HepG2 (cell line): Measurements from ENCODE around the gene DCST2. TPM values are rescaled to one million over a fixed set of nuclear protein-coding genes. Genes with fewer than 3 reads are reported as not detected.

ENCODE experiments used
- ATAD3A ChIP-seq: sonication (generic); formaldehyde crosslinking; IDR thresholded peaks from 2 replicates; pipeline ENCODE4 v1.4.0; 2020; ENCODE audit warnings: missing genetic modification reagents
- GABPB1 ChIP-seq: IDR thresholded peaks from 2 replicates; pipeline ENCODE4 v1.6.1; 2016; ENCODE audit warnings: mild to moderate bottlenecking, missing genetic modification reagents, moderate library complexity, missing compliant biosample characterization
- PHF8 ChIP-seq: sonication (generic); formaldehyde crosslinking; IDR thresholded peaks from 2 replicates; pipeline ENCODE4 v1.5.0; 2020; ENCODE audit warnings: missing genetic modification reagents
- SP1 ChIP-seq, 2 experiments: fragments of 450-650 bp in 1 of 2; sonication (generic) in 1 of 2; formaldehyde crosslinking in 1 of 2; IDR thresholded peaks; 2 replicates each; pipeline versions ENCODE4 v1.4.0 to v1.6.1; 2016 to 2020; ENCODE audit warnings: missing genetic modification reagents in 1 of 2
- SP2 ChIP-seq: sonication (generic); formaldehyde crosslinking; IDR thresholded peaks from 2 replicates; pipeline ENCODE4 v1.5.1; 2020; ENCODE audit warnings: mild to moderate bottlenecking, missing genetic modification reagents
- TRIM24 ChIP-seq: sonication (generic); formaldehyde crosslinking; IDR thresholded peaks from 2 replicates; pipeline ENCODE4 v1.8.0; 2022; ENCODE audit warnings: mild to moderate bottlenecking, missing genetic modification reagents
- ZBTB7B ChIP-seq: sonication (generic); formaldehyde crosslinking; IDR thresholded peaks from 2 replicates; pipeline ENCODE4 v1.4.0; 2020; ENCODE audit warnings: missing genetic modification reagents
- polyA plus RNA-seq, 8 experiments: library from polyadenylated mRNA; depleted of rRNA in 3 of 8; stranded (reverse) in 7 of 8; unstranded in 1 of 8; fragments of >200 nt; fragmentation: Illumina TruSeq in 4 of 8; extraction: Trizol in 4 of 8; gene quantifications; 2 replicates each; pipeline versions ENCODE4 v1.2.1 to v1.2.3, GENCODE V29; 2011 to 2016; ENCODE audit warnings: low read depth in 4 of 8, missing spikeins in 1 of 8, mixed read lengths in 1 of 8; ENCODE audit not compliant: insufficient read depth in 1 of 8
- total RNA-seq, 5 experiments: library from RNA; depleted of rRNA; stranded (reverse); fragments of >200 nt; fragmentation: Illumina TruSeq; extraction: Trizol; gene quantifications; 2 replicates each; pipeline ENCODE4 v1.2.3, GENCODE V29; 2016; ENCODE audit warnings: low read depth in 1 of 5
- TF ChIP-seq, protein P1 (sequence below): IDR thresholded peaks from 2 replicates; pipeline ENCODE4 v1.6.1; 2012; ENCODE audit warnings: low read length, improper control_type of control experiment
- TF ChIP-seq, protein P2 (sequence below): sonication (generic); formaldehyde crosslinking; IDR thresholded peaks from 2 replicates; pipeline ENCODE4 v1.5.1; 2020; ENCODE audit warnings: missing genetic modification reagents, mild to moderate bottlenecking, borderline replicate concordance
- TF ChIP-seq, protein P3 (sequence below): sonication (generic); formaldehyde crosslinking; IDR thresholded peaks from 2 replicates; pipeline ENCODE4; 2020; ENCODE audit warnings: missing genetic modification reagents, mild to moderate bottlenecking, borderline replicate concordance
- TF ChIP-seq, protein P4 (sequence below): sonication (generic); formaldehyde crosslinking; IDR thresholded peaks from 2 replicates; pipeline ENCODE4 v1.4.0; 2020; ENCODE audit warnings: missing genetic modification reagents, borderline replicate concordance
- TF ChIP-seq, protein P5 (sequence below): sonication (generic); formaldehyde crosslinking; IDR thresholded peaks from 2 replicates; pipeline ENCODE4 v1.4.0; 2020; ENCODE audit warnings: missing genetic modification reagents
- TF ChIP-seq, protein P6 (sequence below): sonication (generic); formaldehyde crosslinking; IDR thresholded peaks from 2 replicates; pipeline ENCODE4 v1.8.1; 2023; ENCODE audit warnings: mild to moderate bottlenecking, moderate library complexity, missing genetic modification reagents
- TF ChIP-seq, protein P7 (sequence below): sonication (generic); formaldehyde crosslinking; conservative IDR thresholded peaks from 2 replicates; pipeline ENCODE4 v1.4.0; 2020; ENCODE audit warnings: missing genetic modification reagents

DCST2 gene
- total and polyA plus RNA-seq, 2 of the 13 experiments (the other 11 are each of a cell fraction or from before 2014, with no cell fraction given): 0.74 TPM; not detected in 1

DNA sequence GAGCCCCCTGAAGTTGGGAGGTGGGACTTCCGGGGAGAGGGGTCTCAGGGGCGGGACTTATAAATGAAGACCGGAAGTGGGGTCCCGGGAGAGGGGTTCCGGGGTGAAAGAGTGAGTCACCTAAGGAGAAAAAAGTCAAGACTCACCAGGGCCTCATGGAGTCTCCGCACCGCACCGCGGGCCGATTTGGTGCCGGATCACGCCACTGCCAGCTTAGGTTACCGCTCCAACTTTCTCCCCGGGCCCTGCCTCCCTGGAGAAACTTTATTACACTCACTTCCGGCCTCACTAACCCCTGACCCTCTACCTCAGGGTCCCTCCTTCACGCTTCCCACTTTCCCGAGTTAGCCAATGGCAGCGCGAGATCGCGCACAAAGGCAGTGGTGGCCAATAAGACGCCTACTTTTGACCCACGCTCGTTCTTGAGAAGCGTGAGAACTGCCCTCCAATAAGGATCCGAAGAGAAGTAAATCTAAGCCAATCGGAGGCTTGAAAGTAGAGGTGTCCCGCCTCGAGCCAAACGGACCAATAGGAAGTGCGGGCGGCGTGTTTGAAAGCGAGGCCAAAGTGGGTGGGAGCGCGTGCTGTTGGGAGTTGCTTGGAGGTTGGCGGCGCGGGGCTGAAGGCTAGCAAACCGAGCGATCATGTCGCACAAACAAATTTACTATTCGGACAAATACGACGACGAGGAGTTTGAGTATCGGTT is 59.3 kb downstream of the DCST2 start, which contains the start of gene CKS1B (continued):
- TF ChIP-seq, protein P1, sequence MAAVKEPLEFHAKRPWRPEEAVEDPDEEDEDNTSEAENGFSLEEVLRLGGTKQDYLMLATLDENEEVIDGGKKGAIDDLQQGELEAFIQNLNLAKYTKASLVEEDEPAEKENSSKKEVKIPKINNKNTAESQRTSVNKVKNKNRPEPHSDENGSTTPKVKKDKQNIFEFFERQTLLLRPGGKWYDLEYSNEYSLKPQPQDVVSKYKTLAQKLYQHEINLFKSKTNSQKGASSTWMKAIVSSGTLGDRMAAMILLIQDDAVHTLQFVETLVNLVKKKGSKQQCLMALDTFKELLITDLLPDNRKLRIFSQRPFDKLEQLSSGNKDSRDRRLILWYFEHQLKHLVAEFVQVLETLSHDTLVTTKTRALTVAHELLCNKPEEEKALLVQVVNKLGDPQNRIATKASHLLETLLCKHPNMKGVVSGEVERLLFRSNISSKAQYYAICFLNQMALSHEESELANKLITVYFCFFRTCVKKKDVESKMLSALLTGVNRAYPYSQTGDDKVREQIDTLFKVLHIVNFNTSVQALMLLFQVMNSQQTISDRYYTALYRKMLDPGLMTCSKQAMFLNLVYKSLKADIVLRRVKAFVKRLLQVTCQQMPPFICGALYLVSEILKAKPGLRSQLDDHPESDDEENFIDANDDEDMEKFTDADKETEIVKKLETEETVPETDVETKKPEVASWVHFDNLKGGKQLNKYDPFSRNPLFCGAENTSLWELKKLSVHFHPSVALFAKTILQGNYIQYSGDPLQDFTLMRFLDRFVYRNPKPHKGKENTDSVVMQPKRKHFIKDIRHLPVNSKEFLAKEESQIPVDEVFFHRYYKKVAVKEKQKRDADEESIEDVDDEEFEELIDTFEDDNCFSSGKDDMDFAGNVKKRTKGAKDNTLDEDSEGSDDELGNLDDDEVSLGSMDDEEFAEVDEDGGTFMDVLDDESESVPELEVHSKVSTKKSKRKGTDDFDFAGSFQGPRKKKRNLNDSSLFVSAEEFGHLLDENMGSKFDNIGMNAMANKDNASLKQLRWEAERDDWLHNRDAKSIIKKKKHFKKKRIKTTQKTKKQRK: peak; percentile 65
- TF ChIP-seq, protein P2, sequence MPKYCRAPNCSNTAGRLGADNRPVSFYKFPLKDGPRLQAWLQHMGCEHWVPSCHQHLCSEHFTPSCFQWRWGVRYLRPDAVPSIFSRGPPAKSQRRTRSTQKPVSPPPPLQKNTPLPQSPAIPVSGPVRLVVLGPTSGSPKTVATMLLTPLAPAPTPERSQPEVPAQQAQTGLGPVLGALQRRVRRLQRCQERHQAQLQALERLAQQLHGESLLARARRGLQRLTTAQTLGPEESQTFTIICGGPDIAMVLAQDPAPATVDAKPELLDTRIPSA (CRISPR knock-in tag): no peak
- TF ChIP-seq, protein P3, sequence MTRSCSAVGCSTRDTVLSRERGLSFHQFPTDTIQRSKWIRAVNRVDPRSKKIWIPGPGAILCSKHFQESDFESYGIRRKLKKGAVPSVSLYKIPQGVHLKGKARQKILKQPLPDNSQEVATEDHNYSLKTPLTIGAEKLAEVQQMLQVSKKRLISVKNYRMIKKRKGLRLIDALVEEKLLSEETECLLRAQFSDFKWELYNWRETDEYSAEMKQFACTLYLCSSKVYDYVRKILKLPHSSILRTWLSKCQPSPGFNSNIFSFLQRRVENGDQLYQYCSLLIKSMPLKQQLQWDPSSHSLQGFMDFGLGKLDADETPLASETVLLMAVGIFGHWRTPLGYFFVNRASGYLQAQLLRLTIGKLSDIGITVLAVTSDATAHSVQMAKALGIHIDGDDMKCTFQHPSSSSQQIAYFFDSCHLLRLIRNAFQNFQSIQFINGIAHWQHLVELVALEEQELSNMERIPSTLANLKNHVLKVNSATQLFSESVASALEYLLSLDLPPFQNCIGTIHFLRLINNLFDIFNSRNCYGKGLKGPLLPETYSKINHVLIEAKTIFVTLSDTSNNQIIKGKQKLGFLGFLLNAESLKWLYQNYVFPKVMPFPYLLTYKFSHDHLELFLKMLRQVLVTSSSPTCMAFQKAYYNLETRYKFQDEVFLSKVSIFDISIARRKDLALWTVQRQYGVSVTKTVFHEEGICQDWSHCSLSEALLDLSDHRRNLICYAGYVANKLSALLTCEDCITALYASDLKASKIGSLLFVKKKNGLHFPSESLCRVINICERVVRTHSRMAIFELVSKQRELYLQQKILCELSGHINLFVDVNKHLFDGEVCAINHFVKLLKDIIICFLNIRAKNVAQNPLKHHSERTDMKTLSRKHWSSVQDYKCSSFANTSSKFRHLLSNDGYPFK (CRISPR knock-in tag): peak; percentile 83; the same call in 1 of the 2 replicates
- peak; percentile 97 for TF ChIP-seq SP2
- TF ChIP-seq, protein P4, sequence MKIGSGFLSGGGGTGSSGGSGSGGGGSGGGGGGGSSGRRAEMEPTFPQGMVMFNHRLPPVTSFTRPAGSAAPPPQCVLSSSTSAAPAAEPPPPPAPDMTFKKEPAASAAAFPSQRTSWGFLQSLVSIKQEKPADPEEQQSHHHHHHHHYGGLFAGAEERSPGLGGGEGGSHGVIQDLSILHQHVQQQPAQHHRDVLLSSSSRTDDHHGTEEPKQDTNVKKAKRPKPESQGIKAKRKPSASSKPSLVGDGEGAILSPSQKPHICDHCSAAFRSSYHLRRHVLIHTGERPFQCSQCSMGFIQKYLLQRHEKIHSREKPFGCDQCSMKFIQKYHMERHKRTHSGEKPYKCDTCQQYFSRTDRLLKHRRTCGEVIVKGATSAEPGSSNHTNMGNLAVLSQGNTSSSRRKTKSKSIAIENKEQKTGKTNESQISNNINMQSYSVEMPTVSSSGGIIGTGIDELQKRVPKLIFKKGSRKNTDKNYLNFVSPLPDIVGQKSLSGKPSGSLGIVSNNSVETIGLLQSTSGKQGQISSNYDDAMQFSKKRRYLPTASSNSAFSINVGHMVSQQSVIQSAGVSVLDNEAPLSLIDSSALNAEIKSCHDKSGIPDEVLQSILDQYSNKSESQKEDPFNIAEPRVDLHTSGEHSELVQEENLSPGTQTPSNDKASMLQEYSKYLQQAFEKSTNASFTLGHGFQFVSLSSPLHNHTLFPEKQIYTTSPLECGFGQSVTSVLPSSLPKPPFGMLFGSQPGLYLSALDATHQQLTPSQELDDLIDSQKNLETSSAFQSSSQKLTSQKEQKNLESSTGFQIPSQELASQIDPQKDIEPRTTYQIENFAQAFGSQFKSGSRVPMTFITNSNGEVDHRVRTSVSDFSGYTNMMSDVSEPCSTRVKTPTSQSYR (CRISPR knock-in tag): no peak; the same call in 1 of the 2 replicates
- TF ChIP-seq, protein P5, sequence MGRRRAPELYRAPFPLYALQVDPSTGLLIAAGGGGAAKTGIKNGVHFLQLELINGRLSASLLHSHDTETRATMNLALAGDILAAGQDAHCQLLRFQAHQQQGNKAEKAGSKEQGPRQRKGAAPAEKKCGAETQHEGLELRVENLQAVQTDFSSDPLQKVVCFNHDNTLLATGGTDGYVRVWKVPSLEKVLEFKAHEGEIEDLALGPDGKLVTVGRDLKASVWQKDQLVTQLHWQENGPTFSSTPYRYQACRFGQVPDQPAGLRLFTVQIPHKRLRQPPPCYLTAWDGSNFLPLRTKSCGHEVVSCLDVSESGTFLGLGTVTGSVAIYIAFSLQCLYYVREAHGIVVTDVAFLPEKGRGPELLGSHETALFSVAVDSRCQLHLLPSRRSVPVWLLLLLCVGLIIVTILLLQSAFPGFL (CRISPR knock-in tag): no peak
- TF ChIP-seq PHF8 (CRISPR knock-in tag): peak; percentile 71; the same call in 1 of the 2 replicates
- TF ChIP-seq, protein P6, sequence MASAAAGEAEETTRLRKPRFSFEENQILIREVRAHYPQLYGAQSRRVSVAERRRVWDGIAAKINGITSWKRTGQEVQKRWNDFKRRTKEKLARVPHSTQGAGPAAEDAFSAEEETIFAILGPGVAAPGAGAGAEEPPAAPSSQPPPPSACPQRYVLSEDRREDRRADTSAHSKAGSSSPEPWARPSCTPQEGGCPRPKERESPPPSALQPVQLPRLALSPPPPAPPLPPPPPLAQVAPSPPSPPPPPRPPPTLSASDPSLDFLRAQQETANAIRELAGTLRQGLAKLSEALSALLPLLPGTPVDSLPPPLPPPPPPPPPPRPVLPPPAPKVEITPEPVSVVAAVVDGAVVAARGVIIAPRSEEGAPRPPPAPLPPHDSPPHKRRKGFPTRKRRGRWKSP: peak; percentile 87; the same call in 1 of the 2 replicates
- TF ChIP-seq ATAD3A (CRISPR knock-in tag): no peak
- TF ChIP-seq GABPB1 (CRISPR knock-in tag): peak; percentile 94
- TF ChIP-seq, protein P7, sequence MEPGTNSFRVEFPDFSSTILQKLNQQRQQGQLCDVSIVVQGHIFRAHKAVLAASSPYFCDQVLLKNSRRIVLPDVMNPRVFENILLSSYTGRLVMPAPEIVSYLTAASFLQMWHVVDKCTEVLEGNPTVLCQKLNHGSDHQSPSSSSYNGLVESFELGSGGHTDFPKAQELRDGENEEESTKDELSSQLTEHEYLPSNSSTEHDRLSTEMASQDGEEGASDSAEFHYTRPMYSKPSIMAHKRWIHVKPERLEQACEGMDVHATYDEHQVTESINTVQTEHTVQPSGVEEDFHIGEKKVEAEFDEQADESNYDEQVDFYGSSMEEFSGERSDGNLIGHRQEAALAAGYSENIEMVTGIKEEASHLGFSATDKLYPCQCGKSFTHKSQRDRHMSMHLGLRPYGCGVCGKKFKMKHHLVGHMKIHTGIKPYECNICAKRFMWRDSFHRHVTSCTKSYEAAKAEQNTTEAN: peak; percentile 42
- no peak for TF ChIP-seq TRIM24 (CRISPR knock-in tag)
- TF ChIP-seq ZBTB7B (CRISPR knock-in tag): peak; percentile 49
- TF ChIP-seq SP1 (IDR thresholded peaks at IDR 0.05): no peak
- 0 out of 2 replicates have a peak, but pooled peaks have one; percentile 56 for TF ChIP-seq SP1 (CRISPR knock-in tag; IDR thresholded peaks at IDR 0.05)
